Endothelial cell (in vitro differentiated cells): ENCODE results near the gene STAT4. TPM values are rescaled to one million over a fixed set of nuclear protein-coding genes. Genes with fewer than 3 reads are reported as not detected.

Experiments used
- DNase-seq: peaks from one replicate; pipeline ENCODE4 v3.0.0; 2021; ENCODE audit warnings: low spot score
- H3K27ac Mint-ChIP-seq: one replicate; pipeline ENCODE4 v1.8.0; 2021; ENCODE audit warnings: mixed read lengths, inconsistent platforms; ENCODE audit not compliant: unreplicated experiment
- H3K27me3 Mint-ChIP-seq: one replicate; pipeline ENCODE4 v1.8.0; 2021; ENCODE audit warnings: mild to moderate bottlenecking, moderate library complexity, mixed read lengths, inconsistent platforms; ENCODE audit not compliant: unreplicated experiment
- H3K36me3 Mint-ChIP-seq: one replicate; pipeline ENCODE4 v1.8.0; 2021; ENCODE audit warnings: mild to moderate bottlenecking, low read depth, mixed read lengths, inconsistent platforms; ENCODE audit not compliant: unreplicated experiment
- H3K4me1 Mint-ChIP-seq: one replicate; pipeline ENCODE4 v1.8.0; 2021; ENCODE audit warnings: mild to moderate bottlenecking, mixed read lengths, inconsistent platforms; ENCODE audit not compliant: unreplicated experiment
- H3K4me3 Mint-ChIP-seq: one replicate; pipeline ENCODE4 v1.8.0; 2021; ENCODE audit warnings: mild to moderate bottlenecking, mixed read lengths, inconsistent platforms; ENCODE audit not compliant: unreplicated experiment
- H3K9me3 Mint-ChIP-seq: one replicate; pipeline ENCODE4 v1.8.0; 2021; ENCODE audit warnings: mixed read lengths, inconsistent platforms; ENCODE audit not compliant: unreplicated experiment
- CTCF ChIP-seq: fragments of 200-600 bp; sonication (generic); IDR thresholded peaks from one replicate; pipeline ENCODE4 v1.5.0; 2021; ENCODE audit warnings: antibody characterized with exemption; ENCODE audit not compliant: unreplicated experiment
- total RNA-seq: library from RNA; stranded (reverse); fragmentation: NEBNext Ultra II Directional; extraction: Animal tissue kit (Norgen Biotek cat#: 25700); gene quantifications from one replicate; pipeline ENCODE4 v1.2.1, GENCODE V29; 2021; ENCODE audit not compliant: unreplicated experiment

STAT4 gene
- total RNA-seq, 1 donor from 2014 or later = 1.1 TPM

DNA sequence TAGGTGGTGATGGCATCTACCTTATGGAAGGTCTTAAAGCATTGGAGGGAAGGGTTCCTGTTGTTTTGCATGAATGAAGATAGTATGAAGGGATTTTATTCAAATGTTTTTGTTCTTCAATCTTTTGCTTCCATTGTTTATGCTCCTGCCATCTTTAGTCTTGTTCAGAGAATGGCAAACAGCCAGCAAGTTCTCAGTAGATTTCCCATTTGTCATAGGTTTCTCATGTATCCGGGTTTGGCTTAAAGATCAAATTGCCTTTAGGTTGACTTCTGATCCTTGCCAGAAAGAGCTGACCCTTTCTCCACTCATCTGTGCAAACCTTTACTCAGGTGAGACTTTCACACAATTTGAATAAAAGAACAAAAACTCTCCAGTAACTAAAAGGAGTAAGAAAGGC, 44.2 kb upstream of the STAT4 start:
- no peak overlapping the region for H3K27ac Mint-ChIP-seq
- no peak overlapping the region for H3K4me3 Mint-ChIP-seq
- H3K27me3 Mint-ChIP-seq = peaks cover 2% of the 10 kb centered on the region
- H3K9me3 Mint-ChIP-seq = no peaks in the 10 kb centered on the region
- TF ChIP-seq CTCF = no peak
- DNase-seq = no peak
- no peaks in the 10 kb centered on the region for H3K4me1 Mint-ChIP-seq
- H3K36me3 Mint-ChIP-seq = peaks cover 4% of the 10 kb centered on the region

DNA sequence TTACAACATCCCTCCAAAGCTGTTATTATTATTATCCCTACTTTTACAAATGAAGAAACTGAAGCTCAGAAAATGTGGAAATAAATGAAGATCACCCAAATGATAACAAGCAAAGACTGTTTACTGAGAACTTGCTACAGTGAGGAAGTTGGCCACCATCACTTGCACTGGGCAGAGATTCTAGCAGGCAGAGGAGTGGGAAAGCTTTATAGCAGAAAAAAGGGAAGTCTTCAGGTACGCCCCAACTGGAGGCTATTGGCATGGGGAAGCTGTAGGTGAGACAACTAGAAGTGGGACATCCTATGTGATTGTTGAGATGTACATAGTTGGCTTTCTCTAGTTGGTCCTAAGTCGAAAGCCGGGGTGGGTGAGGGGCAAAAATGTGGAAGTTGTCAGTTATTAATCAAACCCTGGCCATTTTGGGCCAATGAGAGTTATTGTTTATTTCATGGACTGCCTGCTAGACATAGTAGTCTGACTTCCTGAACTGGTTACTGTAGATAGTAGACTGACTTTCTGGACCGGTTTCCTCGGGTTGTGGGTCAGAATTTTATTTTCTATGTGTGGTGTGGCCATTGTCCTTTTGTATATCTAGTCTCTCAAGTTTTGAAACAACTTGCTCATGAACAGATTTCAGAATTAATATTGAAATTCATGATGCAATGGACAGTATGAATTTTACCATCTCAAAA, 40.2 kb upstream of the STAT4 start:
- no peaks in the 10 kb centered on the region for H3K9me3 Mint-ChIP-seq
- H3K4me1 Mint-ChIP-seq = no peaks in the 10 kb centered on the region
- no peak for DNase-seq
- no peak overlapping the region for H3K27ac Mint-ChIP-seq
- H3K36me3 Mint-ChIP-seq = peaks cover 4% of the 10 kb centered on the region
- H3K27me3 Mint-ChIP-seq = no peaks in the 10 kb centered on the region
- no peak for TF ChIP-seq CTCF
- H3K4me3 Mint-ChIP-seq = no peak overlapping the region

DNA sequence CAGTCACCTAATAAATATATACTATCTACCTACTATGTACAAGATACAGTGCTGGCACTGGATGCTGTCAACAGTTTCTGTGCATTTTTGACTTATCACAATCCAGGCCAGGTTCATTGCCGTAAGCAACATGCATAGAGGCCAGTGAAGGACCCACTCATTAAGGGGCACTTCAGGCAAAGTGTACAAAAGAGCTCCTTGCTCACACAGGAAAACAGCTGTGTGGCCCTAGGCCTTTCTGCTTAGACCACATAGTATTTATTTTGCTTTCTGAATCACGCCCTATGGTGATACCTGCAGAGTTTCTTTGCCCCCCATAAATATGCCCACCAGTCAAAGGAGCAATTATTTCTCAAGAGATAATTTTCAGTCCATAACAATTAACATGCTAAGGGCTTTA, 39.6 kb upstream of the STAT4 start:
- Mint-ChIP-seq H3K9me3 (no peaks in the 10 kb centered on the region), H3K4me3 (no peak overlapping the region), H3K27ac (no peak overlapping the region), H3K36me3 (peaks cover 4% of the 10 kb centered on the region), H3K27me3 (no peaks in the 10 kb centered on the region), H3K4me1 (no peaks in the 10 kb centered on the region)
- no peak for TF ChIP-seq CTCF
- no peak for DNase-seq

GRCh38 chr2:191189112-191189635, 38.4 kb upstream of the STAT4 start:
- Mint-ChIP-seq H3K4me1 (no peaks in the 10 kb centered on the region), H3K4me3 (no peak overlapping the region), H3K9me3 (no peaks in the 10 kb centered on the region), H3K36me3 (peaks cover 4% of the 10 kb centered on the region), H3K27me3 (no peaks in the 10 kb centered on the region), H3K27ac (no peak overlapping the region)
- TF ChIP-seq CTCF = no peak
- no peak for DNase-seq

- Mint-ChIP-seq H3K36me3 (peaks cover 4% of the 10 kb centered on the region), H3K27me3 (no peaks in the 10 kb centered on the region), H3K27ac (no peak overlapping the region), H3K4me1 (no peaks in the 10 kb centered on the region), H3K4me3 (no peak overlapping the region), H3K9me3 (no peaks in the 10 kb centered on the region)
- TF ChIP-seq CTCF = no peak
- no peak for DNase-seq
These were observed 37.8 kb upstream of the STAT4 start for GRCh38 chr2:191188550-191189093.
